Mesodermal cell (in vitro differentiated cells): ENCODE results near the gene TTC12.

Source experiments
- H3K27ac ChIP-seq: 2 replicates; pipeline ENCODE4 v1.7.0; 2013; ENCODE audit warnings: mild to moderate bottlenecking, low read depth, low read length, moderate library complexity; ENCODE audit not compliant: severe bottlenecking
- H3K36me3 ChIP-seq: 2 replicates; pipeline ENCODE4 v1.7.1; 2013; ENCODE audit warnings: mild to moderate bottlenecking, low read length, moderate library complexity; ENCODE audit not compliant: control insufficient read depth, insufficient read depth
- H3K4me1 ChIP-seq: one replicate; pipeline ENCODE4 v1.7.1; 2013; ENCODE audit warnings: mild to moderate bottlenecking, low read length; ENCODE audit not compliant: insufficient read depth, control insufficient read depth, poor library complexity, severe bottlenecking
- H3K4me3 ChIP-seq: 2 replicates; pipeline ENCODE4 v1.7.0; 2013; ENCODE audit warnings: low read length, control low read depth, mild to moderate bottlenecking; ENCODE audit not compliant: insufficient read depth, poor library complexity, severe bottlenecking; ENCODE audit errors: extremely low read depth
- H3K9me3 ChIP-seq: 2 replicates; pipeline ENCODE4 v1.7.1; 2013; ENCODE audit warnings: mild to moderate bottlenecking, low read length, moderate library complexity; ENCODE audit not compliant: control insufficient read depth
- WGBS, 2 experiments: methylation state at CpG; one replicate each; pipeline ENCODE4 v1.1.5; 2013; ENCODE audit warnings: missing lambda C conversion rate in 2 of 2; ENCODE audit not compliant: insufficient coverage in 2 of 2; 5-methylcytosine and 5-hydroxymethylcytosine counted together

Gene TTC12

GRCh38 chr11:113404859-113405430 lies 90.6 kb downstream of the TTC12 start:
- 94 to 97% methylated on average over 6 to 7 of the region's 7 CpGs for WGBS, 2 experiments
- Histone ChIP-seq H3K27ac (no peak overlapping the region), H3K4me3 (no peak overlapping the region), H3K36me3 (no peaks in the 10 kb centered on the region), H3K9me3 (no peaks in the 10 kb centered on the region), H3K4me1 (no peaks in the 10 kb centered on the region)

GRCh38 chr11:113405724-113406478 lies 91.5 kb downstream of the TTC12 start:
- 75 to 86% methylated on average over 3 to 4 of the region's 7 CpGs for WGBS, 2 experiments
- Histone ChIP-seq H3K4me1 (no peaks in the 10 kb centered on the region), H3K27ac (no peak overlapping the region), H3K9me3 (no peaks in the 10 kb centered on the region), H3K36me3 (no peaks in the 10 kb centered on the region), H3K4me3 (no peak overlapping the region)

- Histone ChIP-seq H3K36me3 (no peaks in the 10 kb centered on the region), H3K4me1 (no peaks in the 10 kb centered on the region), H3K27ac (no peak overlapping the region), H3K4me3 (no peak overlapping the region), H3K9me3 (no peaks in the 10 kb centered on the region)
- 79 to 88% methylated on average over 3 of the region's 3 CpGs for WGBS, 2 experiments
Observed at GRCh38 chr11:113407163-113407562, 92.8 kb downstream of the TTC12 start.

- H3K36me3 ChIP-seq: no peaks in the 10 kb centered on the region
- 52 to 72% methylated on average over 6 to 9 of the region's 9 CpGs for WGBS, 2 experiments
- H3K9me3 ChIP-seq: no peaks in the 10 kb centered on the region
- H3K4me1 ChIP-seq: no peaks in the 10 kb centered on the region
- H3K27ac ChIP-seq: no peak overlapping the region
- no peak overlapping the region for H3K4me3 ChIP-seq
Observed at GRCh38 chr11:113408206-113408605, 93.8 kb downstream of the TTC12 start.

DNA sequence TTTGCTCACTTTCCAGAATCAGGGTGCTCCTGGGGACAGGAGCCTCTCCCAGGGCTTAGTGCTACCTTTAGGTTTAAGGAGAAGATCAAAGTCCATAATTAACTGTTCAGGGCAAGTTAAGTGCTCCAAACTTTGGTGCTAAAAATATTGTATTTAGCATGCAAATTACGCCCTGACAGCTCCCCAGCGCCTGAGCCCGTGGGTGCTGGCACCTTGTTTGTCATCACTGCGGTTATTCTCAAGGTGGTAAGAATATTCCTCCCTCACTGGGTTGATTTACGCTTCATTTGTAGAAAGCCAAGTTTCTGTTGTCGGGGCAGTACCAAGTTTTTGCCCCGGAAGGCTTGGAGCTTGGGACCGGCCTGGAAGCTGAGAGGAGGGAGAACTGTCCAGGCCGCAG lies 94.5 kb downstream of the TTC12 start:
- 80 to 86% methylated on average over 8 to 9 of the region's 9 CpGs for WGBS, 2 experiments
- Histone ChIP-seq H3K27ac (no peak overlapping the region), H3K36me3 (no peaks in the 10 kb centered on the region), H3K4me1 (no peaks in the 10 kb centered on the region), H3K4me3 (no peak overlapping the region), H3K9me3 (no peaks in the 10 kb centered on the region)

- WGBS, 2 experiments: 80 to 100% methylated on average over 1 of the region's 3 CpGs
- no peaks in the 10 kb centered on the region for H3K4me1 ChIP-seq
- no peak overlapping the region for H3K4me3 ChIP-seq
- H3K36me3 ChIP-seq: no peaks in the 10 kb centered on the region
- no peak overlapping the region for H3K27ac ChIP-seq
- no peaks in the 10 kb centered on the region for H3K9me3 ChIP-seq
Observed at GRCh38 chr11:113409526-113409925, 95.1 kb downstream of the TTC12 start.

DNA sequence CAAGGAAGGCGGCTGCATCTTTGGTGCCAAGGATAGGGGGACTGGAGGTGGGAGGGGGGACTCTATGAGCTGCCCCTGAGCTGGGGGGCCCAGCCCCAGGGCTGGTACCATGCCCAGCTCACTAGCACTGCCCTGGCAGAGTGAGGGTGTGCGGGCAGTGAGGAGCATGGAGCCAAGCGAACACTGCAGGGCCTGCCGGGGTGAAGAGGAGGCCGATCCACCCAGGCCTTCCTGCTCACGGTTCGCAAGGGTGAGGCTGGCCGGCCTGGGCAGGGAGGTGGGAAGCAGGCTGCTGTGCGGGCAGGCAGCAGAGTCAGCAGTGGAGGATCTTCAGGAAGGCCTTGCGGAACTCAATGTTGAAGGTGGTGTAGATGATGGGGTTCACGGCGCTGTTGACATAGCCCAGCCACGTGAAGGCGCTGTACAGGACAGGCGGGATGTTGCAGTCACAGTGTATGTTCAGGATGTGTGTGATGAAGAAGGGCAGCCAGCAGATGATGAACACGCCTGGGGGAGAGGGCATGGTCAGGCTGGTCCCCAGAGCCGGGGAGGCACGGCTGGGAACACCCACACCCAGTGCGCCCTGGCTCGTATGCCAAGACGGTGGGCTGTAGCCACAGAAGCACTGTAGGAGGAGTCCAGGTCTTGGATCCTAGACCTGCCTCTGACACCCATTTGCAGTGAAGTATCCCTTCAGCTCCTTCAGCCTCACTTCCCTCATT lies 96.2 kb downstream of the TTC12 start:
- H3K36me3 ChIP-seq: no peaks in the 10 kb centered on the region
- H3K4me3 ChIP-seq: no peak overlapping the region
- H3K27ac ChIP-seq: no peak overlapping the region
- no peaks in the 10 kb centered on the region for H3K9me3 ChIP-seq
- H3K4me1 ChIP-seq: no peaks in the 10 kb centered on the region
- 90 to 93% methylated on average over 20 to 21 of the region's 21 CpGs for whole genome bisulfite sequencing, 2 experiments

DNA sequence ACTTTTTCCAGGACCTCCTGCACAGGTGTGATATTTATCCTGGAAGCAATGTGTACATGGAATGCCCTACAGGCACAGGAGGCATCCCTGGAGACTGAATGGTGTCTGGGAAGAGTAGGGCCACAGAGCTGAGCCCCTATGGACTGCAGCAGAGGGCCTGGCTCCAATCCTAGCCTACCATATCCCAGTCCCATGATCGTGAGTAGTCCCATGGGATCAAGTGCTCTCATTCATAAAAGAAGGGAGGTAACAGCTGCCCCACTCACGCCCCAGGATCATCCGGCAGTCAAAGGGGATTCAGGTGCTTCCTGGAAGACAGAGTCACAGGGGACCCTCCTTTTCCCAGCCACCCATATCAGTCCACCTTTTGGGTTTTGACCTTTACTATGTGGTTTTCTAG lies 97.2 kb downstream of the TTC12 start:
- no peaks in the 10 kb centered on the region for H3K4me1 ChIP-seq
- H3K9me3 ChIP-seq: no peaks in the 10 kb centered on the region
- H3K4me3 ChIP-seq: no peak overlapping the region
- no peak overlapping the region for H3K27ac ChIP-seq
- WGBS, 2 experiments: 71 to 73% methylated on average over 1 to 3 of the region's 3 CpGs
- H3K36me3 ChIP-seq: no peaks in the 10 kb centered on the region

DNA sequence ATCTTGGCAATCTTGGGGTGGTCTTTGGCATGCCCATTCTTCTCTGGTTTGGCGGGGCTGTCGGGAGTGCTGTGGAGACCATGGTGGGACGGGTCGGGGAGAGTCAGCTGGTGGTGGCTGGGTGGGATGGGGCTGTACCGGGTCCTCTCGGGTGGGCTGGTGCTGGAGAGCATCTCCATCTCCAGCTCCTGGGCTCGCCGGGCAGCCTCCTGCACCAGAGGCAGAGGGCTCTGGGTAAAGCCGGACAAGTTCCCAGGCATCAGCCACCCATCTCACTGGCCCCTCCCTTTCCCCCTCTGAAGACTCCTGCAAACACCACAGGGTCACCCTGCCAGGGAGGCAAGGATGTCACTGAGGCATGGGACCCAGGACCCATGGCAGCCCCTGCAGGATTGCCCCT lies 98.3 kb downstream of the TTC12 start:
- no peak overlapping the region for H3K4me3 ChIP-seq
- H3K9me3 ChIP-seq: no peaks in the 10 kb centered on the region
- WGBS, 2 experiments: 84 to 85% methylated on average over 3 to 8 of the region's 9 CpGs
- H3K27ac ChIP-seq: no peak overlapping the region
- H3K4me1 ChIP-seq: no peaks in the 10 kb centered on the region
- no peaks in the 10 kb centered on the region for H3K36me3 ChIP-seq

GRCh38 chr11:113415343-113415742 lies 101.0 kb downstream of the TTC12 start:
- Histone ChIP-seq H3K36me3 (no peaks in the 10 kb centered on the region), H3K9me3 (no peaks in the 10 kb centered on the region), H3K27ac (no peak overlapping the region), H3K4me1 (no peaks in the 10 kb centered on the region), H3K4me3 (no peak overlapping the region)
- WGBS, 2 experiments: 90 to 95% methylated on average over 10 to 14 of the region's 16 CpGs
